K562 treated with DMSO at 1 percent for 24 hours (cell line): Measurements from ENCODE around the gene CCL5. TPM values are rescaled to one million over a fixed set of nuclear protein-coding genes. Genes with fewer than 3 reads are reported as not detected.

ENCODE experiments used
- total RNA-seq: library from RNA; unstranded; fragments of 300-600 nt; gene quantifications from 2 replicates; pipeline ENCODE4 v1.2.3, GENCODE V29; 2022; ENCODE audit warnings: low read depth; ENCODE audit not compliant: insufficient read depth

CCL5 gene
- total RNA-seq, result 0.53 and 0.67 TPM in 2 replicates

GRCh38 chr17:35879773-35880654, at the start of gene CCL5:
CCL5 (minus strand) TSS chr17:35880360.

GRCh38 chr17:35868737-35869136, 11.4 kb downstream of the CCL5 start, which contains the start of gene HEATR9:
HEATR9 (minus strand) TSS chr17:35868891; CDS start chr17:35868742, 149 bp downstream.

Other genes with a start within 250 kb of the CCL5 start
- 0.10 TPM in 1 of 2 replicates, not detected in the other for gene RASL10B, start 148.7 kb downstream of the CCL5 start, total RNA-seq
- not detected in 2 replicates for gene GAS2L2, start 127.1 kb downstream of the CCL5 start, total RNA-seq
- not detected in 2 replicates for gene C17orf50, start 119.5 kb downstream of the CCL5 start, total RNA-seq
- not detected in 2 replicates for gene MMP28, start 84.7 kb downstream of the CCL5 start, total RNA-seq
- 127 and 139 TPM in 2 replicates for gene TAF15, start 70.9 kb downstream of the CCL5 start, total RNA-seq
- gene HEATR9, start 11.5 kb downstream of the CCL5 start, total RNA-seq, result not detected in 2 replicates
- gene RDM1, start 50.4 kb upstream of the CCL5 start, total RNA-seq, result 10.2 and 13.9 TPM in 2 replicates
- gene LYZL6, start 63.4 kb upstream of the CCL5 start, total RNA-seq, result not detected in 2 replicates
- gene CCL16, start 101.1 kb upstream of the CCL5 start, total RNA-seq, result not detected in 2 replicates
- gene CCL14, start 106.4 kb upstream of the CCL5 start, total RNA-seq, result not detected in 2 replicates
- gene CCL15, start 121.2 kb upstream of the CCL5 start, total RNA-seq, result not detected in 2 replicates
- not detected in 2 replicates for gene CCL23, start 137.6 kb upstream of the CCL5 start, total RNA-seq
- gene CCL18, start 183.9 kb upstream of the CCL5 start, total RNA-seq, result not detected in 2 replicates
- gene CCL3, start 209.8 kb upstream of the CCL5 start, total RNA-seq, result not detected in 2 replicates
- not detected in 2 replicates for gene CCL4, start 223.5 kb upstream of the CCL5 start, total RNA-seq